ENCODE measurements around the gene NCAPG2.

- TF ChIP-seq REST (IDR thresholded peaks at IDR 0.05; ENCODE audit: borderline replicate concordance) (no peak), CTCF (IDR thresholded peaks at IDR 0.05; ENCODE audit: poor library complexity, severe bottlenecking) (no peak), EP300 (conservative IDR thresholded peaks at IDR 0.05; ENCODE audit: poor library complexity, severe bottlenecking) (no peak), EZH2 (IDR thresholded peaks at IDR 0.05; ENCODE audit: borderline replicate concordance, insufficient read depth, low read length, poor library complexity, severe bottlenecking) (no peak), POLR2AphosphoS5 (IDR thresholded peaks at IDR 0.05) (no peak), RAD21 (conservative IDR thresholded peaks at IDR 0.05) (no peak), TAF1 (IDR thresholded peaks at IDR 0.05; ENCODE audit: low read depth) (no peak), SMC3 (conservative IDR thresholded peaks at IDR 0.05; ENCODE audit: poor library complexity) (no peak), MXI1 (conservative IDR thresholded peaks at IDR 0.05; ENCODE audit: poor library complexity, severe bottlenecking) (no peak)
Observed at GRCh38 chr7:158583143-158583542, 121.5 kb downstream of the NCAPG2 start.
